Testis (tissue), 3 donors: Measurements from ENCODE around the gene TUB. TPM values are rescaled to one million over a fixed set of nuclear protein-coding genes. Genes with fewer than 3 reads are reported as not detected.

Experiments
- DNase-seq: peaks from one replicate; pipeline ENCODE4 v3.0.0-alpha.2; 2019
- H3K27ac ChIP-seq, 2 donors: fragments of 200-600 bp; sonication (generic); one replicate each; pipeline ENCODE4 v1.5.1; 2019
- H3K27me3 ChIP-seq: fragments of 200-600 bp; sonication (generic); one replicate; pipeline ENCODE4 v1.5.1; 2019
- H3K36me3 ChIP-seq: fragments of 200-600 bp; sonication (generic); one replicate; pipeline ENCODE4 v1.5.1; 2017; ENCODE audit warnings: low read depth; ENCODE audit errors: missing control alignments
- H3K4me1 ChIP-seq: fragments of 200-600 bp; sonication (generic); one replicate; pipeline ENCODE4 v1.5.1; 2019
- H3K4me3 ChIP-seq, 2 donors: fragments of 200-600 bp; sonication (generic); one replicate each; pipeline ENCODE4 v1.5.1; 2017 to 2019
- H3K9me3 ChIP-seq: fragments of 200-600 bp; sonication (generic); one replicate; pipeline ENCODE4 v1.5.1; 2017
- POLR2A ChIP-seq: fragments of 450-650 bp; IDR thresholded peaks from one replicate; pipeline ENCODE4 v1.6.1; 2017; ENCODE audit warnings: antibody characterized with exemption, mild to moderate bottlenecking, moderate library complexity
- WGBS, 2 donors: methylation state at CpG; one replicate each; pipeline ENCODE4 v1.1.5; 2018; 5-methylcytosine and 5-hydroxymethylcytosine counted together
- intact Hi-C: fragments of 100-400 bp; cut with DNase I; formaldehyde crosslinking; loops from one replicate; pipeline ENCODE4 v1.15.1; 2023; ENCODE audit warnings: low total_unique reads
- polyA plus RNA-seq: library from polyadenylated mRNA; stranded (reverse); fragments of 350-450 nt; fragmentation: Illumina TruSeq; extraction: RNeasy Lipid Tissue Mini Kit (QIAGEN cat#74804); gene quantifications from one replicate; pipeline ENCODE4 v1.2.3, GENCODE V29; 2014; ENCODE audit warnings: low read depth, low replicate concordance; ENCODE audit not compliant: insufficient read depth
- total RNA-seq, 2 donors: library from RNA; depleted of rRNA; stranded (reverse); fragments of >200 nt; gene quantifications; one replicate each; pipeline ENCODE4 v1.2.3, GENCODE V29; 2016
- TF ChIP-seq, protein P1 (sequence below), 3 experiments: fragments of 450-650 bp in 2 of 3; fragments of 200-600 bp in 1 of 3; sonication (generic) in 1 of 3; IDR thresholded peaks; one replicate each; pipeline ENCODE4 v1.5.1; 2016 to 2019; ENCODE audit warnings: antibody characterized with exemption in 3 of 3, mild to moderate bottlenecking in 2 of 3, moderate library complexity in 1 of 3

The TUB gene
- total and polyA plus RNA-seq, 3 donors from 2014 or later = 8.9 to 16.5 (median 15.6) TPM

DNA sequence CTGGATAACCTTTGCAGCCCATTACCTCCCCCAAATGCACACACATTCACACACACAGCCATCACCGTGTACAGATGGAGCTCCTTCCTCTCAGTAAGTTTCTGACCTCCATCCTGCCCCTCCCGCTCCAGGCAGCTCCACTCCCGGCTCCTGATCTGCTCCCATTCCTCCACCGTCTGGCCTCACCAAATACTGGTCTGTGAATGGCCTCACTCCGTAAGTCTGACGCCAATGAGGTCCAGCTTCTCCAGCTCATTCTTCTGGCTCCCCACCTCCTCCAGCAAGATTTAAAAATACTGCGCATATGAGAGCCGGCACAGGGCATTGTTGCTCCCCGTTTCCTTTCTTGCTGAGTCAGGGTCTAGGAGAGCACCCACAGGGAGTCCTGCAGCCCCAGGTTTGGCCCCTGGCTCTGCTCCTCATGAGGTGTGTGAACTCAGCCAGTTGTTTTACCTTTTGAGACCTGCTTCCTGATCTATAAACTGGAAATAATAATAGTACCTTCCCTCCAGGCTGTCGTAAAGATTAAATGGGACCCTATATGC lies 14.0 kb upstream of the TUB start:
- Histone ChIP-seq H3K4me1 (peaks cover 28% of the 10 kb centered on the region), H3K36me3 (no peaks in the 10 kb centered on the region), H3K4me3 (no peak overlapping the region), H3K27me3 (no peaks in the 10 kb centered on the region), H3K9me3 (no peaks in the 10 kb centered on the region), H3K27ac (no peak overlapping the region)
- TF ChIP-seq, protein P1, sequence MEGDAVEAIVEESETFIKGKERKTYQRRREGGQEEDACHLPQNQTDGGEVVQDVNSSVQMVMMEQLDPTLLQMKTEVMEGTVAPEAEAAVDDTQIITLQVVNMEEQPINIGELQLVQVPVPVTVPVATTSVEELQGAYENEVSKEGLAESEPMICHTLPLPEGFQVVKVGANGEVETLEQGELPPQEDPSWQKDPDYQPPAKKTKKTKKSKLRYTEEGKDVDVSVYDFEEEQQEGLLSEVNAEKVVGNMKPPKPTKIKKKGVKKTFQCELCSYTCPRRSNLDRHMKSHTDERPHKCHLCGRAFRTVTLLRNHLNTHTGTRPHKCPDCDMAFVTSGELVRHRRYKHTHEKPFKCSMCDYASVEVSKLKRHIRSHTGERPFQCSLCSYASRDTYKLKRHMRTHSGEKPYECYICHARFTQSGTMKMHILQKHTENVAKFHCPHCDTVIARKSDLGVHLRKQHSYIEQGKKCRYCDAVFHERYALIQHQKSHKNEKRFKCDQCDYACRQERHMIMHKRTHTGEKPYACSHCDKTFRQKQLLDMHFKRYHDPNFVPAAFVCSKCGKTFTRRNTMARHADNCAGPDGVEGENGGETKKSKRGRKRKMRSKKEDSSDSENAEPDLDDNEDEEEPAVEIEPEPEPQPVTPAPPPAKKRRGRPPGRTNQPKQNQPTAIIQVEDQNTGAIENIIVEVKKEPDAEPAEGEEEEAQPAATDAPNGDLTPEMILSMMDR (IDR thresholded peaks at IDR 0.05) = no peak
- no peak for TF ChIP-seq POLR2A
- DNase-seq = no peak
- intact Hi-C loops = no loop called here
- 76 to 85% methylated on average over 10 of the region's 10 CpGs for WGBS, 2 donors

DNA sequence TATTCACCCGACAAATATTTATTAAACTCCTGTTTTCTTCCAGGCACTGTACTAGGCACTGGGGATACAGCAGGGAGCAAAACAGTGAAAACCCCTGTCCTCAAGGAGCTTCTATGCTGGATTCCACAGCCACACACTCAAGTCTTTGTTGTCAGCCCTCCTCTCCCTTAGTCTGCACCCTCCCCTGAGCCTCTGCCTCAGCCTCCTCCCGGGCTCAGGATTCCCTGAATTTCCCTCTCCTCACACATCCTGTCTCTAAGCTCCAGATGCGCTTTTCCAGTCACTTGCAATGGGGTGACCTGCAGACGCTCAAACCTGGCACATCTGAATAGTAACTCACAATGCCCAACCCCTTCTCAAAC lies 13.5 kb upstream of the TUB start:
- TF ChIP-seq, protein P1 (IDR thresholded peaks at IDR 0.05) = no peak
- no peak for TF ChIP-seq POLR2A
- Histone ChIP-seq H3K27ac (no peak overlapping the region), H3K4me3 (no peak overlapping the region), H3K27me3 (no peaks in the 10 kb centered on the region), H3K36me3 (no peaks in the 10 kb centered on the region), H3K9me3 (no peaks in the 10 kb centered on the region), H3K4me1 (peaks cover 25% of the 10 kb centered on the region)
- intact Hi-C loops = no loop called here
- peak; percentile 12 for DNase-seq
- 91 to 92% methylated on average over 4 of the region's 4 CpGs for WGBS, 2 donors

DNA sequence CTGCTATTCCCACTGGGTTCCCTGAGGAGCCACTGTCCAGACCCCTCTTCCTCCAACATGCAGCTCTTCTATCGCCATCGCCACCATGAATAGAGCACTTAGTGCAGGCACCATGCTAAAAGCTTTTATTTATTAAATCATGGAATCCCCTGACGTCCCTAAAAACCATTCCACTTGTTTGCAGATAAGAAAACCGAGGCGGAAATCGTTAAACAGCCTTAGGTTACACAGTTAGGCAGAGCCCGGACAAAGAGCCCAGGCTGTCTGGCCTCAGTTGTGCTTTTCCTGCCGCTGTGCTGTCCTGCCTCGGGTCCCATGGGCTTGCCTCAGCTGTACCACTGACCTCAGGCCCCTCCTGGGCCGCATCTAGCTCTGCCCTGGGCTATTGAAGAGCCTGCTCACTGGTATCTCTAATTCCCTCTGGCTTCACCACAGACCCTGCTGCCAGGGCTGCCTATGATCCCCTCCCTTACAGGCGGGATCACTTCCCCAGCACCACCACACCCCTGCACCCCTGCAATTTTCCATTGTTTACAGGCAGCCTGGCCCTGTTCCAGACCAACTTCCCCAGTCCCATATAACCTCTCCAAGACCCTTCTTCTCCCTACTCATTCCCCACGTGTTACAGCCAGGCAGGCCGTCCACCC lies 13.0 kb upstream of the TUB start:
- no peak overlapping the region for H3K4me3 ChIP-seq
- H3K36me3 ChIP-seq = no peaks in the 10 kb centered on the region
- H3K9me3 ChIP-seq = no peaks in the 10 kb centered on the region
- no peak for TF ChIP-seq POLR2A
- TF ChIP-seq, protein P1 (IDR thresholded peaks at IDR 0.05) = no peak
- H3K27ac ChIP-seq = peak overlapping the region; percentile 26 to 73
- WGBS, 2 donors = 82 to 83% methylated on average over 13 of the region's 13 CpGs
- peaks cover 20% of the 10 kb centered on the region for H3K4me1 ChIP-seq
- intact Hi-C loops = no loop called here
- no peaks in the 10 kb centered on the region for H3K27me3 ChIP-seq
- peak; percentile 16 for DNase-seq

DNA sequence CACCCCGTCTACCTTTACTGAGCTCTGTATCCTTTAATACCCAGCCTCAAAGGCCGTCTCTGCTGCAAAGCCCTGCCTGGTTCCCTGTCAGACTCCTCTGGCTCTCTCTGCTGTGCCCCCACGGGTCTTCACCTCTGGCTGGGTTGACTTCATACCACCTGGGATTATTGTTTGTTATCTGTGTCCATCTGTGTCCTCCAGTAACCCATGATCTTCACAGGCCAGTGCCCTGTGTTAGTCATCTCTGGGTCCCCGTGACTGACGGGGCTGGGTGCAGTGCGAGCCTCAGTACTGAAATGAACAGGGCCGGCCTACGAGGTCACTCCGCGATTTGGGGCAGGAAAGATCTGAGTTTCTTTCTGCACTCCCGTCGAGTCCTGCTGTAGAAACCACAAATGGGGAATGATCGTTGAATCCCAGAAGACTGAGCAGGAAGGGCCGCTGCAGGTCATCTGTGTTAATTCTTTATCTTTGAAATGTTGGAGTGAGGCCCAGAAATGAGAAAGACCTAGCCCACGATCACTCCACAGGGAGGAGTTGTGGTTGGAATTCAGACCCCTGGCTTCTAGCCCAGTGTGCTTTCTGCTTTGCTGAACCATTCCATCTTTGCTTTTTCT lies 12.3 kb upstream of the TUB start:
- intact Hi-C loops = no loop called here
- Histone ChIP-seq H3K4me1 (peaks cover 20% of the 10 kb centered on the region), H3K4me3 (no peak overlapping the region), H3K27ac (peak overlapping the region; percentile 26 to 73), H3K36me3 (no peaks in the 10 kb centered on the region), H3K9me3 (no peaks in the 10 kb centered on the region), H3K27me3 (no peaks in the 10 kb centered on the region)
- TF ChIP-seq POLR2A = no peak
- TF ChIP-seq, protein P1 (IDR thresholded peaks at IDR 0.05) = no peak
- peak; percentile 86 for DNase-seq
- WGBS, 2 donors = 26 to 33% methylated on average over 15 of the region's 15 CpGs
